CD4-positive, alpha-beta T cell (primary cell): ENCODE results near the gene FGFRL1. TPM values are rescaled to one million over a fixed set of nuclear protein-coding genes. Genes with fewer than 3 reads are reported as not detected.

Experiments used
- ATAC-seq: fragments of 200-7000 bp; cut with Tn5 transposase; one replicate; pipeline ENCODE4 v1.10.0; 2022; ENCODE audit warnings: mild to moderate bottlenecking; ENCODE audit not compliant: poor library complexity
- CTCF ChIA-PET: fragments of 350-600 bp; sonication (Branson Sonifier 250); formaldehyde crosslinking; loops from one replicate; lab custom pipeline; 2021; ENCODE audit warnings: antibody characterized with exemption, inconsistent platforms; lab: Charles Lee
- POLR2A ChIA-PET: fragments of 350-600 bp; sonication (Branson Sonifier 250); formaldehyde crosslinking; loops from one replicate; lab custom pipeline; 2021; ENCODE audit warnings: antibody characterized with exemption, inconsistent platforms; lab: Charles Lee
- DNase-seq, 14 experiments: peaks; one replicate each; pipeline ENCODE4 v3.0.0-alpha.2; 2013 to 2020; ENCODE audit warnings: mixed read lengths in 2 of 14
- H3K27ac ChIP-seq, 2 donors: one replicate each; pipeline versions ENCODE4 v1.5.1 to v1.7.0; 2013; ENCODE audit warnings: low read length in 2 of 2, low read depth in 1 of 2, mild to moderate bottlenecking in 1 of 2
- H3K27me3 ChIP-seq, 2 experiments: 1 replicate in 1 of 2; 2 replicates in 1 of 2; pipeline versions ENCODE4 v1.6.1 to v1.7.0; 2013; ENCODE audit warnings: low read length in 2 of 2, control low read depth in 1 of 2, mild to moderate bottlenecking in 1 of 2, moderate library complexity in 1 of 2; ENCODE audit not compliant: insufficient read depth in 2 of 2, control insufficient read depth in 1 of 2
- H3K36me3 ChIP-seq: one replicate; pipeline ENCODE4 v1.6.1; 2013; ENCODE audit warnings: low read length, control low read depth; ENCODE audit not compliant: insufficient read depth
- H3K4me1 ChIP-seq: one replicate; pipeline ENCODE4 v1.6.1; 2013; ENCODE audit warnings: low read length, control low read depth; ENCODE audit not compliant: insufficient read depth
- H3K4me3 ChIP-seq: one replicate; pipeline ENCODE4 v1.5.1; 2013; ENCODE audit warnings: mild to moderate bottlenecking, low read length, moderate library complexity
- H3K9me3 ChIP-seq, 2 experiments: 1 replicate in 1 of 2; 2 replicates in 1 of 2; pipeline versions ENCODE4 v1.6.1 to v1.7.0; 2013; ENCODE audit warnings: low read length in 2 of 2, mild to moderate bottlenecking in 2 of 2, control low read depth in 1 of 2, moderate library complexity in 1 of 2; ENCODE audit not compliant: control insufficient read depth in 1 of 2, insufficient read depth in 1 of 2
- H3K27ac Mint-ChIP-seq: one replicate; pipeline ENCODE4 v1.8.0; 2020; ENCODE audit warnings: mixed read lengths
- H3K27me3 Mint-ChIP-seq: one replicate; pipeline ENCODE4 v1.8.0; 2021; ENCODE audit warnings: mixed read lengths
- H3K36me3 Mint-ChIP-seq: one replicate; pipeline ENCODE4 v1.8.0; 2021; ENCODE audit warnings: low read depth, mixed read lengths
- H3K4me1 Mint-ChIP-seq: one replicate; pipeline ENCODE4 v1.8.0; 2021; ENCODE audit warnings: low read depth, mixed read lengths
- H3K4me3 Mint-ChIP-seq: one replicate; pipeline ENCODE4 v1.8.0; 2020; ENCODE audit warnings: mild to moderate bottlenecking, mixed read lengths
- H3K9me3 Mint-ChIP-seq: one replicate; pipeline ENCODE4 v1.8.0; 2020; ENCODE audit warnings: mixed read lengths
- intact Hi-C, 2 experiments: fragments of 100-400 bp; cut with DNase I in 1 of 2; cut with micrococcal nuclease in 1 of 2; formaldehyde crosslinking; loops; one replicate each; pipeline versions ENCODE4 v1.15.1 to v1.9.0; 2023 to 2025; cut with DNase I, micrococcal nuclease
- total RNA-seq, 174 experiments: library from RNA in 2 of 174; stranded (reverse) in 2 of 174; gene quantifications; one replicate each; pipeline ENCODE4 v1.2.3 and lab custom pipeline; 2021 to 2026
- TF ChIP-seq, protein P1 (sequence below): fragments of 200-600 bp; IDR thresholded peaks from one replicate; pipeline ENCODE4 v1.8.0; 2022; ENCODE audit warnings: antibody characterized with exemption, mild to moderate bottlenecking

Gene FGFRL1
- total RNA-seq, 2 experiments from 2014 or later, result 21.8 to 25.0 TPM

GRCh38 chr4:1055721-1056590 is 44.5 kb downstream of the FGFRL1 start:
- TF ChIP-seq, protein P1, sequence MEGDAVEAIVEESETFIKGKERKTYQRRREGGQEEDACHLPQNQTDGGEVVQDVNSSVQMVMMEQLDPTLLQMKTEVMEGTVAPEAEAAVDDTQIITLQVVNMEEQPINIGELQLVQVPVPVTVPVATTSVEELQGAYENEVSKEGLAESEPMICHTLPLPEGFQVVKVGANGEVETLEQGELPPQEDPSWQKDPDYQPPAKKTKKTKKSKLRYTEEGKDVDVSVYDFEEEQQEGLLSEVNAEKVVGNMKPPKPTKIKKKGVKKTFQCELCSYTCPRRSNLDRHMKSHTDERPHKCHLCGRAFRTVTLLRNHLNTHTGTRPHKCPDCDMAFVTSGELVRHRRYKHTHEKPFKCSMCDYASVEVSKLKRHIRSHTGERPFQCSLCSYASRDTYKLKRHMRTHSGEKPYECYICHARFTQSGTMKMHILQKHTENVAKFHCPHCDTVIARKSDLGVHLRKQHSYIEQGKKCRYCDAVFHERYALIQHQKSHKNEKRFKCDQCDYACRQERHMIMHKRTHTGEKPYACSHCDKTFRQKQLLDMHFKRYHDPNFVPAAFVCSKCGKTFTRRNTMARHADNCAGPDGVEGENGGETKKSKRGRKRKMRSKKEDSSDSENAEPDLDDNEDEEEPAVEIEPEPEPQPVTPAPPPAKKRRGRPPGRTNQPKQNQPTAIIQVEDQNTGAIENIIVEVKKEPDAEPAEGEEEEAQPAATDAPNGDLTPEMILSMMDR, result no peak
- H3K36me3 Mint-ChIP-seq, result no peaks in the 10 kb centered on the region
- no peaks in the 10 kb centered on the region for H3K9me3 Mint-ChIP-seq
- H3K4me1 Mint-ChIP-seq, result peaks cover 11% of the 10 kb centered on the region
- ATAC-seq (peak; percentile 97), DNase-seq (peak; percentile 70 to 95 (median 83))
- Histone ChIP-seq H3K9me3 (peaks cover 0 to 16% of the 10 kb centered on the region in 2 experiments), H3K36me3 (no peaks in the 10 kb centered on the region), H3K4me3 (peak overlapping the region; percentile 60), H3K4me1 (peaks cover 19% of the 10 kb centered on the region), H3K27me3 (peaks cover 0 to 4% of the 10 kb centered on the region in 2 experiments), H3K27ac (peak overlapping the region; percentile 8 to 66)
- ChIA-PET POLR2A (interaction anchor here (0.6 to 1.5 kb wide), 13 partner anchors 9 to 656 kb away, joined by 3 to 14 read pairs (median 4); partner anchors contain the start of genes ATP5ME, CTBP1, FGFRL1 and GAK), CTCF (no interaction called here)
- no peaks in the 10 kb centered on the region for H3K27me3 Mint-ChIP-seq
- intact Hi-C loops, result loop anchor here in 1 of 2 experiments (5.0 kb wide), 1 partner anchor 44 kb away; the partner anchor contains the start of gene FGFRL1
- peak overlapping the region; percentile 83 for H3K27ac Mint-ChIP-seq
- peak overlapping the region; percentile 44 for H3K4me3 Mint-ChIP-seq

- ChIA-PET CTCF (no interaction called here), POLR2A (interaction anchor here (0.8 to 1.3 kb wide), 2 partner anchors 80 to 124 kb away, joined by 4 to 7 read pairs; partner anchors contain the start of genes GAK and TMEM175)
- H3K4me3 ChIP-seq, result no peak overlapping the region
- TF ChIP-seq, protein P1, result no peak
- H3K4me1 ChIP-seq, result peaks cover 19% of the 10 kb centered on the region
- Mint-ChIP-seq H3K27ac (peak overlapping the region; percentile 83), H3K27me3 (peaks cover 2% of the 10 kb centered on the region), H3K36me3 (no peaks in the 10 kb centered on the region), H3K9me3 (no peaks in the 10 kb centered on the region), H3K4me1 (peaks cover 11% of the 10 kb centered on the region), H3K4me3 (no peak overlapping the region)
- ATAC-seq (no peak), DNase-seq (no peak)
- no peaks in the 10 kb centered on the region for H3K36me3 ChIP-seq
- peaks cover 5 to 12% of the 10 kb centered on the region in 2 experiments for H3K27me3 ChIP-seq
- intact Hi-C loops, result loop anchor here in 1 of 2 experiments (5.0 kb wide), 1 partner anchor 45 kb away; the partner anchor contains the start of gene FGFRL1
- H3K9me3 ChIP-seq, result peaks cover 0 to 23% of the 10 kb centered on the region in 2 experiments
- peak overlapping the region in 1 of 2 donors; percentile 66 for H3K27ac ChIP-seq
These were observed 45.4 kb downstream of the FGFRL1 start for GRCh38 chr4:1056671-1057402.

DNA sequence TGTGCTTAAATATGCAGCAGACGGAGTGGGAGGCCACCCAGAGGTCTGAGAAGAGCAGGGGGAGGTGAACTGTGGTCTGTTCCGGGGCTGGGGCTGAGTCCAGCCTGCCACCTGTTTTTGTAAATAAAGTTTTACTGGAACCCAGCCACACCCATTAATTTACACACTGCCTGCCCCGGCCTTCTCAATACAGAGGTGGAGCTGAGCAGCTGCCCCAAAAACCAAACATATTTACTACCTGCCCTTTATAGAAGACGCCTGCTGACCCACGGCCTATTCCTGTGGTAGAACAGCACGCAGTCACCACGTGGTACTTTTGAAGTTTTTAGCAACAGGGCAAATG is 45.9 kb downstream of the FGFRL1 start:
- ATAC-seq, result no peak
- H3K9me3 ChIP-seq, result peaks cover 0 to 18% of the 10 kb centered on the region in 2 experiments
- TF ChIP-seq, protein P1, result no peak
- intact Hi-C loops, result loop anchor here in 1 of 2 experiments (5.0 kb wide), 1 partner anchor 45 kb away; the partner anchor contains the start of gene FGFRL1
- H3K36me3 ChIP-seq, result no peaks in the 10 kb centered on the region
- peaks cover 7% of the 10 kb centered on the region for H3K27me3 Mint-ChIP-seq
- no peak overlapping the region for H3K4me3 Mint-ChIP-seq
- CTCF ChIA-PET, result no interaction called here
- POLR2A ChIA-PET, result no interaction called here
- peaks cover 19% of the 10 kb centered on the region for H3K4me1 ChIP-seq
- H3K27me3 ChIP-seq, result peaks cover 7 to 13% of the 10 kb centered on the region in 2 experiments
- H3K36me3 Mint-ChIP-seq, result no peaks in the 10 kb centered on the region
- H3K9me3 Mint-ChIP-seq, result peaks cover 3% of the 10 kb centered on the region
- no peak overlapping the region for H3K27ac ChIP-seq
- H3K4me3 ChIP-seq, result no peak overlapping the region
- peaks cover 16% of the 10 kb centered on the region for H3K4me1 Mint-ChIP-seq
- DNase-seq, result peak in 1 of 14 experiments; percentile 2
- no peak overlapping the region for H3K27ac Mint-ChIP-seq
